Activated CD4-positive, alpha-beta T cell treated with anti-CD3 and anti-CD28 coated beads, Interleukin-2, Interleukin-6, amounts not matched to agents 100 ng/mL and 50 ng/mL, durations not matched to agents 16 hours and 8 hours (primary cell): ENCODE data around the gene EXOC3.

Experiments used
- DNase-seq: peaks from one replicate; pipeline ENCODE4 v3.0.0-alpha.2; 2020

EXOC3 gene

DNA sequence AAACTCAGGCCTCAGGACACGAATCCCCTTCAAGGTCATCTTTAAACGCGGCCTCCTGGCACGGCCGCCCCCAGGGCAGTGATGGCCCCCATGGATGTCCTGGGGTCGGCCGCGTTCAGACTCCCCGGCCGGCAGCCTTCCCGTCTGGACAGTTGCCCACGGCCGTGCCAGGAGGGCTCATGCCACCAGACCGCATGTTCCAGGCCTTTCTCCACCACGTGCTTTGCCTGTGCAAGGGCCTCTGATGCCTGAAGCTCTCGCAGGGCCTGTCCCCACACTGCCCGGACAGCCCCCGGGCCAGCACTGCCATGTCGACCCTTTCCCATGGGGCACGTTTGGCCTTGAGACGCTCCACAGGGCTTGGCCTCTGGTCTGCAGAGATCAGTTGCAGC is 46.7 kb downstream of the EXOC3 start:
- DNase-seq: no peak

DNA sequence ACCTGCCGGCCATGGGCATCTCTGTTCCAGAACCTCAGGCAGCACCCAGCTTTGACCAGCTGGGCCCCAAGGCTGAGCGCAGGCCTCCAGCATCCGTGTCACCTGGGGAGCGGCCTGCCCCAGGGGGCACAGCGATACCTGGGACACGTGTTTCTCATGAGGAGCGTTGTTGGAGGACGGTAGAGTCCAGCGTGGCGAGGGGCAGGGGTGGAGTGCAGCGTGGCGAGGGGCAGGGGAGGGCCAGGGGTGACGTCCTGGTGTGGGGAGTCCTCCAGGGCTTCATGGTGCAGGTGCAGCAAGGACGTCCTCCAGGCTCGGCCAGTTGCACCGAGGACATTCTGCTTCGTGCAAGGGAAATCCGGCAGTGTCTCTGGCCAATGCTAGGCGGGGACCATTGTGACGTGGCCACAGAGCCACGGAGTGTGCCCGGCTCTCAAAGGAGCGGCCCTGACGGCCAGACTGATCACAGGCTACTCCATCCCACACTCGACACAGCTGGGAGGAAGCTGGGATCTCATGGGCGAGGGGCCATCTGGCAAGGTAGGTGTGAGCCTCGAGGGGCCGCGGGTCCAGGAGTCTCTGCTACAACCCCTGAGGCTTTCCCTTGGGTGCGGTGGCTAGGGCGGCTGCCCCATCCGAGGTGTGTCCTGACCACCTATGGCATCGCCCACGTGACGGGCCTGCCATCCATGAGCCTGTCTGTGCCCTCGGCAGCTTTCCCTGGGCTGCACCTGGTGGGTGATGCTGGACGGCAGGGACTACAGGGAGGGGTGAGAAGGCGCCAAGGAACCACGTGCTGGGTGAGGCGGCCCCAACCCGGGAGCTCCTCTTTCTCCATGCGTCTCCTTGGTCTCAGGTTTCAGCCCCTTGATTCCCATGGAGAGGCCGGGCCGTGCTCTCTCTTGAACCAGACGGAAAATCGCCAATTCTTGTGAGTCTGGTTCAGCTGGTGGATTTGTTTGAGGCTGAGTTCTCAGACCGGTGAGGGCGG is 47.4 kb downstream of the EXOC3 start:
- DNase-seq: no peak

DNA sequence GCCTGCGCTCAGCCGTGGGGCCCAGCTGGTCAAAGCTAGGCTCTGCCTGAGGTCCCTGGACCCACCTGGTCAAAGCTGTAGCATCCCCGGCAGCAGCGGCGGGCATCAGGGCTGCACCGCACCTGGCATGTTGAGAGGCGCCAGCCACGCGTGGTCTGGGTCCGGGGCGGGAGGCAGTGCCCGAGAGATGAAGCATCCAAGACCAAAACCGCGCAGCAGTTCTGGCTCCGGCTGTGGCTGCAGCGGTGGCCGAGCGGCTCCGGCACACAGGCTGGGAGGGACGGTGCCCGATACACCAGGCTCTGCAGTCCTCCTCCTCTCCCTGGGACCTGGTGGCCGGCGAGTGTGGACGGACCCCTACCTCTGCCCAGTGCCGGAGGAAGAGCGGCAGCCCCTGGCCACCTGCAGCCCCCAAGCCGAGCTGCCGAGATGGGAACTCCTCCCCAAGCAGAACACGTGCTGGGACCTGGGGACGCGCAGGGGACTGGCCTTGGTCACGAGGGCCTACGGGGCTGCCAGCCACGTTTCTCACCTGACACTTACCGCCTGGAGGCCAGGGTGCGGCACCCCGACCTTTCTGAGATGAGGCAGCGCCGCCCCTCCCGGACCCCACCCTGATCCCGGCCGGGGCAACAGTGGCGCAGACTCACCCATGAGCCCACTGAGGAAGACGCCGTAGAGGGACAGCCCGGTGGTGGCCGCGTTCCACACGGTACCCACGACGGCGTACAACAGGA is 48.3 kb downstream of the EXOC3 start:
- no peak for DNase-seq

DNA sequence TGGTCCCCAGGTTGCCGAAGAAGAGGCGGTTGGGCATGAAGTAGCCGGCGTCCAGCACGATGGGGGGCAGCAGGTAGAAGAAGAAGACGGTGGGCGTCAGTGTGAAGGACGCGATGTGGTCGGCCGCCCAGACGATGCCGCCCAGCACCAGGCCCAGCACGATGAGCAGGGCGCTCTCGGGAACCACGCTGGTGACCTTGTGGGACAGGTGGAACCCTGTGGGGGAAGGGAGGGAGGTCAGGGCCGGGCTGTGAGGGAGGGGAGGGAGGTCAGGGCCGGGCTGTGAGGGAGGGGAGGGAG is 48.8 kb downstream of the EXOC3 start:
- DNase-seq: no peak

- DNase-seq: no peak
These were observed 49.4 kb downstream of the EXOC3 start for GRCh38 chr5:492314-492893.

- DNase-seq: no peak
These were observed 50.2 kb downstream of the EXOC3 start for GRCh38 chr5:493119-493701.

DNA sequence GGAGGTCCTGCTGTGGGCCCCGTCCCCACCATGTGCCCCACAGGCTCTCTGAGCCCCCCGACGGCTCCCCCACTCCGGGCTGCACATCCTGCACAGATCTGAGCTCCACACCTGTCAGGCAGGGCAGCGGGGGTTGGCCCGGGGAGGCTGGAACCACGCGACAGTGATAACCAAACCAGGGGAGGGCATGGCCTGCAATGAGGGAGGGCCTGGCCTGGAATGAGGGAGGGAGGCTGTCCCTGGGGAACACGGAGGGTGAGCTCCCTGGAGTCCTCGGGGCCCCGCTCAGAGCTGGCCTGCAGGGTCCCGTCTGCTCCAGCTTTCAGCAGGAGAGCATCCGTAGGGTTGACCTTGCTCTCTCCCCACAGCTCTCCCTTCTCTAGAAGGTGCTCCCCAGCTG is 50.8 kb downstream of the EXOC3 start:
- DNase-seq: no peak

GRCh38 chr5:494667-495255 is 51.8 kb downstream of the EXOC3 start:
- DNase-seq: no peak

DNA sequence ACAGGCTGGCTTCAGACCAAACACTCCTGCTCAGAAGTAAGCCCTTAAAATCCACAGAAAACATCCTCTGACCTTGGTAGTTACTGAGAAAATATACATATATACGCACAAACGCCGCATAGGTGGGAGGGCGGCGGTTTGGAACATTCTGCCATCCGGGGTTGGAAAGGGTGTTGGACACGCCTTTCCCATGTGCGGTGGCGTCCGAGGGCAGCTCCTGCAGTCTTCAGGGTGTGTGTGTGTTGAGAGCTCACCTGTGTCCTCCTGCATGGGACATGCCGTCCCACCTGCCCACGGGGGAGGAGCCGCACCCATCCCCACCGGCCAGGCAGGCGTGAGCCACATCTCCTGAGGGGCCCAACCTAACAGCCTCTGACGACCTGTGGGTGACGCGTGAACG is 53.1 kb downstream of the EXOC3 start:
- no peak for DNase-seq

- no peak for DNase-seq
These were observed 54.2 kb downstream of the EXOC3 start for GRCh38 chr5:497090-497700.

DNA sequence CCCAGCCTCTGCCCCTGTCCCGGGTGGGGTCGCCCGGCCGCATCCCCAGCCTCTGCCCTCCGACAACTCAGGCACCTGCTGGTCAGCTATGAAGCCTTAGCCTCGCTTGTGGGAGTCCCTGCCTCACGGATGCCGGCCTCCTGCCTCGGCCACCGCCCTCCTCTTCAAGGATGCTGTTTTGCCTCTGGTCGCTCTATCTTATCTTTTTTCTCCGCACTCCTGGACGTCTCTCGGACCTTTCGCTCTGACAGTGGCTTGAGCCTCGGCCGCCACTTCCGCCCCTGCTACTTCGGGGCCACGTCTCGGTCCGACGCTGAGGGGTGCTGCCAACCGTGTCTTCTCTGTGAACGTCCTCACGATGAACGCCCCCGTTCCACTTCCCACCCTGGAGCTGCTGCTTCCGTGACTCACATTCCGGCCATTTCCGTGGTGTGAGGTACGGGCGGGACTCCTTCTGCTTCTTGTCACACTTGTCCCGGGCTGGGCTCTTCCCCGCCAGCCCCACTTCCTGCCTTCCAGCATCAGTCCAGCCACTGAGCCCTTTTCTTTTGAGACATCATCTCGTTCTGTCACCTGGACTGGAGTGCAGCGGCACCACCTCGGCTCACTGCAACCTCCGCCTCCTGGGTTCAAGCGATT is 55.0 kb downstream of the EXOC3 start:
- DNase-seq: no peak

GRCh38 chr5:499233-500209 is 56.5 kb downstream of the EXOC3 start:
- DNase-seq: no peak

- DNase-seq: no peak
These were observed 57.5 kb downstream of the EXOC3 start for GRCh38 chr5:500491-500890.

GRCh38 chr5:501105-501830 is 58.3 kb downstream of the EXOC3 start:
- no peak for DNase-seq

- no peak for DNase-seq
These were observed 58.8 kb downstream of the EXOC3 start for GRCh38 chr5:501831-502184.

- no peak for DNase-seq
These were observed 59.5 kb downstream of the EXOC3 start for GRCh38 chr5:502325-503079.

DNA sequence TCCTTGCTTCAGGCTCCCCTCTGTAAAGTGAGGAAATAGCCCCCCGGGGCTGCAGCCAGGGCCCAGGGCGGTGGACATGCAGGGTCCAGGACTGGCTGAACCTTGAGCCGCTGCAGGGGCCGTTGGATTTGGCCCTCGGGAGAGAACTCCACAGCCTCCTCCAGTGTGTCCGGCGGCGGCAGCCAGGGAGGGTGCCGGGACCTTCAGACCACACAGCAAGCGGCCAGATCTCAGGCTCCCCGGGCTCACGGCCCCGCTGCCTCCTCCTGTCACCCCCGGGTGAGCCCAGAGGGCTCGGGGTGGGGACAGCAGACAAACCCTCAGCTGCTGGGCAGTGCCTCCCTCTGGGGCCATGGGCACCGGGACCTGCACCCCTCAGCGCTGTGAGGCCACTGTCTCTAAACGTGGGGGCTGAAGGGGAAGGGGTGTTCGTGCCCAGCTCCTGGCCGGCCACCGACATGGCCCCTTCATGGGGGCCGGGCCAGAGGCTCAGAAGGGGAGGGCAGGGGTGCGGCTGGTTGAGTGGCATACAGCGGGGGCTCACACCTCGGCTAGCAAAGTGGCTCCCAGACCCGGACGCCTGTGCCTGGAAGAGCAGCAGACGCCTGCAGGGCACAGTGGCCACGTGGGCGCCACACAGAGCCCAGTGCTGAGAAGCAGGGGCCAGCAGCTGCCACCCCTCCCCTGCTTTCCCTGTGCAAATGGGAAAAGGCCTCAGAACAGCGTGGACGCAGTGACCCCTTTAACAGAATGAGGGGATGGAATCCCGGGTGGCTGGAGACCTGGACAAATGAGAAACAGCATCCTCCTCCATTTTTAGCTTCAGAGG is 61.6 kb downstream of the EXOC3 start:
- DNase-seq: no peak

DNA sequence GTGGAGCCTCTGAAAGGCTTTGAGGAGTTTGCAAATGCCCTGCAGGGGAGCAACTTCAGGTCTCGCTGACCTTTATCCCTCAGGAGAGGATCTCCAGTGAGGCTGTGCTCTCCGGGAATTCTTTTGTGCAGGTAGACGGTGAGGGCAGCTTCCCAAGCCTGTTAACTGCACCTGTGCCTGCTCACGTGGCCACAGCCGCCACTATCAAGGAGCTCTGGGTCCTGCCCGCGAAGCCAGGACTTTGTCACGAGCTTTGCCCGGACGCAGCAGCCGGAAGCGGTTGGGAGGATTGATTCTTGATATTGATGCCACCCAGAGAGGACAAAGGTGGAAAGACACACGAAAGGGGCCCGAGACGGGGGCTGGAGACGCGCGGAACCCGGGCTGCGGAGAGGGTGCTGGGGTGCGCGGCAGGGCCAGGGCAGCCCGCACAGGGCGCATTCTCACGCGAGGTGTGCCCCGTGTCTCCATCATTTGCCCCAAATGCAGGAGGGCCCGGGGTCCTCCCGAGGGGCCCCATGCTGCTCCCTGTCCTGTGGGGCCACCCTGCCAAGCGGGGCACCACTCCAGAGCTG is 63.1 kb downstream of the EXOC3 start:
- no peak for DNase-seq
